Activated CD4-positive, alpha-beta T cell treated with anti-CD3 and anti-CD28 coated beads for 4 hours (primary cell): ENCODE measurements around the gene FBP2.

ENCODE experiments used
- DNase-seq, 2 donors: peaks; one replicate each; pipeline ENCODE4 v3.0.0-alpha.2; 2020

FBP2 gene

GRCh38 chr9:94593459-94594345, at the start of gene FBP2:
Gene FBP2 (minus strand): TSS chr9:94593824. CDS start chr9:94593726, 98 bp downstream.
- no peak for DNase-seq

GRCh38 chr9:94643176-94643575, 49.6 kb upstream of the FBP2 start:
- no peak for DNase-seq

- DNase-seq = no peak
Observed at GRCh38 chr9:94642501-94642900, 48.9 kb upstream of the FBP2 start.

- DNase-seq = no peak
Observed at GRCh38 chr9:94639999-94640376, 46.4 kb upstream of the FBP2 start.

GRCh38 chr9:94639061-94639998, 45.7 kb upstream of the FBP2 start, which contains the start of gene FBP1:
Gene FBP1 (minus strand): TSS chr9:94639518. CDS start chr9:94639310, 208 bp downstream.
- peak; percentile 27 for DNase-seq

GRCh38 chr9:94638335-94639060, 44.9 kb upstream of the FBP2 start:
- no peak for DNase-seq

GRCh38 chr9:94632737-94633136, 39.1 kb upstream of the FBP2 start:
- DNase-seq = no peak

GRCh38 chr9:94631599-94631998, 38.0 kb upstream of the FBP2 start:
- no peak for DNase-seq

GRCh38 chr9:94630833-94631232, 37.2 kb upstream of the FBP2 start:
- no peak for DNase-seq

GRCh38 chr9:94630281-94630680, 36.7 kb upstream of the FBP2 start:
- DNase-seq = no peak

GRCh38 chr9:94627287-94627686, 33.7 kb upstream of the FBP2 start:
- DNase-seq = no peak

- no peak for DNase-seq
Observed at GRCh38 chr9:94625835-94626234, 32.2 kb upstream of the FBP2 start.

- no peak for DNase-seq
Observed at GRCh38 chr9:94624629-94625028, 31.0 kb upstream of the FBP2 start.

- peak in 1 of 2 donors; percentile 6 for DNase-seq
Observed at GRCh38 chr9:94623253-94623652, 29.6 kb upstream of the FBP2 start.

- no peak for DNase-seq
Observed at GRCh38 chr9:94622087-94622800, 28.6 kb upstream of the FBP2 start.

GRCh38 chr9:94619026-94619425, 25.4 kb upstream of the FBP2 start:
- DNase-seq = no peak

GRCh38 chr9:94613003-94613402, 19.4 kb upstream of the FBP2 start:
- no peak for DNase-seq

- DNase-seq = no peak
Observed at GRCh38 chr9:94612071-94612470, 18.4 kb upstream of the FBP2 start.

GRCh38 chr9:94611638-94612068, 18.0 kb upstream of the FBP2 start:
- peak; percentile 8 to 29 for DNase-seq

GRCh38 chr9:94610181-94610606, 16.6 kb upstream of the FBP2 start:
- DNase-seq = no peak

- DNase-seq = no peak
Observed at GRCh38 chr9:94607423-94607691, 13.7 kb upstream of the FBP2 start.
